Thoracic aorta (tissue), 2 donors: ENCODE results near the gene EFEMP1. TPM values are rescaled to one million over a fixed set of nuclear protein-coding genes. Genes with fewer than 3 reads are reported as not detected.

ENCODE experiments used
- ATAC-seq: fragments of 150-250 bp; one replicate; pipeline ENCODE4 v1.8.0; 2017; ENCODE audit warnings: low read depth; ENCODE audit not compliant: insufficient number of reproducible peaks, low FRiP score
- DNase-seq: peaks from one replicate; pipeline ENCODE4 v3.0.0-alpha.2; 2020; ENCODE audit warnings: low spot score
- H3K27ac ChIP-seq, 2 donors: fragments of 200-600 bp; sonication (generic); 1 replicate in 1 of 2; 2 replicates in 1 of 2; pipeline ENCODE4 v1.5.1; 2016; ENCODE audit warnings: mild to moderate bottlenecking in 2 of 2, moderate library complexity in 2 of 2
- H3K27me3 ChIP-seq: fragments of 200-600 bp; sonication (generic); replicated peaks from 2 replicates; pipeline ENCODE4 v1.6.0; 2016; ENCODE audit warnings: mild to moderate bottlenecking; ENCODE audit not compliant: insufficient read depth
- H3K36me3 ChIP-seq: fragments of 200-600 bp; sonication (generic); one replicate; pipeline ENCODE4 v1.5.1; 2016
- H3K4me1 ChIP-seq, 2 donors: fragments of 200-600 bp; sonication (generic); 1 replicate in 1 of 2; 2 replicates in 1 of 2; pipeline versions ENCODE4 v1.5.1 to v1.6.0; 2016; ENCODE audit warnings: low read depth in 2 of 2, mild to moderate bottlenecking in 1 of 2; ENCODE audit not compliant: control insufficient read depth in 1 of 2
- H3K4me3 ChIP-seq: fragments of 200-600 bp; sonication (generic); 2 replicates; pipeline ENCODE4 v1.5.1; 2016; ENCODE audit warnings: mild to moderate bottlenecking
- H3K9me3 ChIP-seq: fragments of 200-600 bp; sonication (generic); 2 replicates; pipeline ENCODE4 v1.5.1; 2016
- total RNA-seq, 2 donors: library from RNA; depleted of rRNA; stranded (reverse); fragments of >200 nt; gene quantifications; one replicate each; pipeline versions ENCODE4 v1.1.0 to v1.2.3, GENCODE V29; 2016
- TF ChIP-seq, protein P1 (sequence below): fragments of 200-600 bp; sonication (generic); IDR thresholded peaks from one replicate; pipeline ENCODE4 v1.5.1; 2019; ENCODE audit warnings: antibody characterized with exemption

The EFEMP1 gene
- total RNA-seq, 2 donors from 2014 or later: 1,782 to 2,754 TPM

DNA sequence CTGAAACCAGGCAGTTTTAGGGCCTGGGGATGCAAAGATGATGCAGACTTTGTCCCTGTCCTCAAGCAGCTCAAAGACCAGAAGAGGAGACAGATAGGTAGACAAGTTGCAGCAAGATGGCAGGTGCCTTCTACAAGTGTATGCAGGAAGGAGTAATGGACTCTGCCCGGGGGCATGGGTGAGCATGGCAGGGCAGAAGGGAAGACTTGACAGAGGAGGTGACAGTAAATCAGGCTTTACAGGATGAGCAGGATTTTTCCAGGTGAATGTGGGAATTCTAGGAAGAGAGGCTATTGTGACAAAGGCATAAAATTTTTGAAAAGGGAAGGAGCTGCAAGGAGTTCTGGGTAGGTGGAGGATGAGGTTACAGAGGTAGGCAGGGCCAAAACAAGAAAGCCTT lies 4.7 kb downstream of the EFEMP1 start:
- Histone ChIP-seq H3K36me3 (peaks cover 8% of the 10 kb centered on the region), H3K27ac (peak overlapping the region; percentile 7 to 58), H3K4me3 (peak overlapping the region; percentile 24), H3K4me1 (peaks cover 22 to 74% of the 10 kb centered on the region in 2 donors), H3K27me3 (no peaks in the 10 kb centered on the region), H3K9me3 (no peaks in the 10 kb centered on the region)
- ATAC-seq (no peak), DNase-seq (no peak)
- TF ChIP-seq, protein P1, sequence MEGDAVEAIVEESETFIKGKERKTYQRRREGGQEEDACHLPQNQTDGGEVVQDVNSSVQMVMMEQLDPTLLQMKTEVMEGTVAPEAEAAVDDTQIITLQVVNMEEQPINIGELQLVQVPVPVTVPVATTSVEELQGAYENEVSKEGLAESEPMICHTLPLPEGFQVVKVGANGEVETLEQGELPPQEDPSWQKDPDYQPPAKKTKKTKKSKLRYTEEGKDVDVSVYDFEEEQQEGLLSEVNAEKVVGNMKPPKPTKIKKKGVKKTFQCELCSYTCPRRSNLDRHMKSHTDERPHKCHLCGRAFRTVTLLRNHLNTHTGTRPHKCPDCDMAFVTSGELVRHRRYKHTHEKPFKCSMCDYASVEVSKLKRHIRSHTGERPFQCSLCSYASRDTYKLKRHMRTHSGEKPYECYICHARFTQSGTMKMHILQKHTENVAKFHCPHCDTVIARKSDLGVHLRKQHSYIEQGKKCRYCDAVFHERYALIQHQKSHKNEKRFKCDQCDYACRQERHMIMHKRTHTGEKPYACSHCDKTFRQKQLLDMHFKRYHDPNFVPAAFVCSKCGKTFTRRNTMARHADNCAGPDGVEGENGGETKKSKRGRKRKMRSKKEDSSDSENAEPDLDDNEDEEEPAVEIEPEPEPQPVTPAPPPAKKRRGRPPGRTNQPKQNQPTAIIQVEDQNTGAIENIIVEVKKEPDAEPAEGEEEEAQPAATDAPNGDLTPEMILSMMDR: no peak

DNA sequence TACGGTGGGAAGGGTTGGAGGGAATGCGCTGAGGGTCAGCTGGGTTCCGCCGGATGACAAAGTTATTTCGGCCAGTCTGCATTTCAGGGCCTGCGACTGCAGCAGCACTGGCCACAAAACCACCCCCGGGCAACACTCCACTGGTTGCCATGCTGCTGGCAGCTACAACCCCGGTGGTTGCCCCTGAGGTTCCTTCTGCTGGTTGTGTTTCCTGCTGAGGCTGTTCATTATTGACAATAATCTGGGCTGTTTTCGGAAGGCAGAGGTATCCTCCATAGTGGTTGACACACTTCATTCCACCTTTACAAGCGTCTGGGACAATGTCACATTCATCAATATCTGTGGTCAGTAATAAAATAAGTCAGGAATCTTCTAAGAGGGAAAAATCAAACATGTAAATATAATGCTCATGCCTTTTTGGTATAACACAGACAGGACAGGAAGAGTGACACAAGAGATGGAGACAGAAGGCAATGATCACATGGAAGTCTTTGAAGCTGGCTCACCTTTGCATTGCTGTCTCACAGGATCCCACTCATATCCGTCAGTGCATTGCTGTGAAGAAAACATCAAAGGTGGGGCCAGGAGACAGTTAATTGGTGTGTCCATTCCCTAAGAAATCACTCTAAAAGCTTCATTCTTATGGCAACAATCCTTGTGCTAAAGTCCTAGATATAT lies 5.7 kb downstream of the EFEMP1 start:
- no peaks in the 10 kb centered on the region for H3K9me3 ChIP-seq

GRCh38 chr2:55917117-55917516 lies 6.5 kb downstream of the EFEMP1 start:
- peak overlapping the region; percentile 54 for H3K4me3 ChIP-seq
- H3K9me3 ChIP-seq: no peaks in the 10 kb centered on the region
- H3K27me3 ChIP-seq: no peaks in the 10 kb centered on the region
- peak overlapping the region; percentile 7 to 32 for H3K27ac ChIP-seq
- H3K4me1 ChIP-seq: peaks cover 29 to 90% of the 10 kb centered on the region in 2 donors
- peaks cover 8% of the 10 kb centered on the region for H3K36me3 ChIP-seq
- ATAC-seq (no peak), DNase-seq (no peak)
- TF ChIP-seq, protein P1: no peak

More for the DNA sequence above, 5.7 kb downstream of the EFEMP1 start:
- peak overlapping the region; percentile 13 for H3K4me3 ChIP-seq
- H3K27me3 ChIP-seq: no peaks in the 10 kb centered on the region
- peaks cover 27 to 84% of the 10 kb centered on the region in 2 donors for H3K4me1 ChIP-seq
- H3K27ac ChIP-seq: no peak overlapping the region
- DNase-seq: no peak
- no peak for ATAC-seq
- peaks cover 8% of the 10 kb centered on the region for H3K36me3 ChIP-seq
- TF ChIP-seq, protein P1: no peak

- Histone ChIP-seq H3K9me3 (no peaks in the 10 kb centered on the region), H3K27ac (peak overlapping the region; percentile 7 to 32), H3K4me1 (peaks cover 31 to 91% of the 10 kb centered on the region in 2 donors), H3K36me3 (peaks cover 8% of the 10 kb centered on the region), H3K27me3 (no peaks in the 10 kb centered on the region), H3K4me3 (peak overlapping the region; percentile 54)
- TF ChIP-seq, protein P1: no peak
- no peak for DNase-seq
- ATAC-seq: no peak
Measured at GRCh38 chr2:55916473-55917049, 7.0 kb downstream of the EFEMP1 start.

GRCh38 chr2:55914786-55915185 lies 8.8 kb downstream of the EFEMP1 start:
- Histone ChIP-seq H3K27me3 (no peaks in the 10 kb centered on the region), H3K4me1 (peaks cover 26 to 88% of the 10 kb centered on the region in 2 donors), H3K4me3 (peak overlapping the region; percentile 54), H3K27ac (peak overlapping the region in 1 of 2 donors; percentile 20), H3K9me3 (no peaks in the 10 kb centered on the region), H3K36me3 (peaks cover 8% of the 10 kb centered on the region)
- ATAC-seq: no peak
- TF ChIP-seq, protein P1: no peak
- DNase-seq: no peak
